Measurements from ENCODE around the gene PRR12.

PRR12 gene

DNA sequence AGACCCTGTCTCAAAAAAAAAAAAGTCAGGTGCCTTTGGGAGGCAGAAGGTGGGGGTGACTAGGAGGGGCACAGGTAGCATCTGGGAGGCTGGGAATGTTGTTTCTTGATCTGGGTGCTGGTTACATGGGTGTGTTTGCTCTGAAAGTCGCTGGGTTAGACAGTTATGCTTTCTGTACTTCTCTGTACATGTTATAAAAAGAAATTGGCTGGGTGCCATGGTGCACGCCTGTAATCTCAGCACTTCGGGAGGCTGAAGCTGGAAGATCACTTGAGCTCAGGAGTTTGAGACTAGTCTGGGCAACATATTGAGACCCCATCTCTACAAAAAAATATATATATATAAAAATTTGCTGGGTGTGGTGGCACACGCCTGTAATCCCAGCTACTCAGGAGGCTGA lies 25.7 kb upstream of the PRR12 start:
- DNase-seq (ENCODE audit: low read depth in 2 of 2) = no peak

DNA sequence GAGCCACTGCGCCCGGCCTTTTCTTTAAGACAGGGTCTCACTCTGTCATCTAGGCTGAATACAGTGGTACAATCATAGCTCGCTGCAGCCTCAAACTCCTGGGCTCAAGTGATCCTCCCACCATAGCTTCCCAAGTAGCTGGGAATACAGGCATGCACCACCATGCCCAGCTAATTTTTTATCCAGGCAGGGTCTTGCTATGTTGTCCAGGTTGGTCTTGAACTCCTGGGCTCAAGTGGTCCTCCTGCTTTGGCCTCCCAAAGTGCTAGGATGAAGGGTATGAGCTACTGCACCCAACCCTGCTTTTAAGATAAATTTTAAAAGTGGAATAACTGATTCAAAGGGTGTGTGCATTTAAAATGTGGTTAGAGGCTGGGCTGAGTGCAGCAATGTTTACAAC lies 24.7 kb upstream of the PRR12 start:
- no peak for DNase-seq (ENCODE audit: low read depth in 2 of 2)

DNA sequence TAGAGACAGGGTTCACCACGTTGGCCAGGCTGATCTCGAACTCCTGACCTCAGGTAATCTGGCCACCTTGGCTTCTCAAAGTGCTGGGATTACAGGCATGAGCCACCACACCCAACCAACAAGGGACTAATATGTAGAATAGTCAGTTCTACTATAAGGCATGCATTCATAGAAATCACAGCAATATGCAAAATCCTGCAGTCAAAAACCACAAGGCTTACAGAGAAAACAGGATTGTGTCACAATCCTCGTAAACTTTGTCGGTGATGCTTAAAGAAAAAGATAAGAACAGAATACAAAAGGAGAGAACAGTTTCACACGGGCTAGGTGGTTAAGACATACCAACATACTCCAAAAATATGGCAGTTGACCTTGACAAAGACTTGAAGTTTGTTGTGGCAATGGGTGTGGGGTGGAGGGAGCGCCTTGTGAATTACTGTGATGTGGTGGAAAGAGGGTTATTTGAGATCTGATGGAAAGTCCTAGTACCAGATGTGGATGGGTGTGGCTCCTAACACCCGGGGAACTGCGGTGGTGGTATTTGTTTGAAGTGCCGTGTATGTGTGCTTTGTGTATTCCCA lies 23.0 kb upstream of the PRR12 start:
- no peak for DNase-seq (ENCODE audit: low read depth in 2 of 2)

DNA sequence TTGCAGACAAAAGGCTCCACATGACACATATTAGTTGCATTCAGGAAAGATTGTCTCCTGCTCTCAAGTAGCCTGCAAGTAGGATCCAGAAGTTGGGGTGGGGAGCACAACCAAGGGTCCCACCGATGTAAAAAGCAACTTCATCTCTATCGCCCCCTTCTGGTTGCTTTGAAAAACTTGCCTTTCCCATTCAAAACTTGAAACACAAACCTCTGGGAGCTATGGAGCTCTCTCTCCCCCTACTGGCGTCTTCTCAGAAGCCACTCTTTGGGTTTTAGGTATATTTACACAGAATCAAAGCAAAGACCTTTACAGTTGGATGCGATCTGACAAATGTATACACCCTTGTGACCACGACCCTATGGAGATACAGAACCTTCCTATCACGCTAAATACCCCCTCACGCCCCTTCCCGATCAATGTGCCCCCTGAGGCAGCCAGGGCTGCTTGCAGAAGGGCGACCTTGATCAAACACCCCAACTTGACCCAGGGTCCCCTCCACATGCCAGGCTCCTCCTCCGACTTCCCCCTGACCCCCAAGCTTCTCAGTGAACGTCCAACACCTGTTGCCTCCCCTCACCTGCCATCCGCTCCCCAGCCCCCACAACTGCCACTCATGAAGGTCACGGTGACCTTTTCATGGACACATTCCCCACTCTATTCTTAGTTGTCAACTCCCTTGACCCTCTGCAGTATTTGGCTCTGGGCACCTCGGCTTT lies 20.7 kb upstream of the PRR12 start:
- peak; percentile 38 to 59 for DNase-seq (ENCODE audit: low read depth in 2 of 2)

DNA sequence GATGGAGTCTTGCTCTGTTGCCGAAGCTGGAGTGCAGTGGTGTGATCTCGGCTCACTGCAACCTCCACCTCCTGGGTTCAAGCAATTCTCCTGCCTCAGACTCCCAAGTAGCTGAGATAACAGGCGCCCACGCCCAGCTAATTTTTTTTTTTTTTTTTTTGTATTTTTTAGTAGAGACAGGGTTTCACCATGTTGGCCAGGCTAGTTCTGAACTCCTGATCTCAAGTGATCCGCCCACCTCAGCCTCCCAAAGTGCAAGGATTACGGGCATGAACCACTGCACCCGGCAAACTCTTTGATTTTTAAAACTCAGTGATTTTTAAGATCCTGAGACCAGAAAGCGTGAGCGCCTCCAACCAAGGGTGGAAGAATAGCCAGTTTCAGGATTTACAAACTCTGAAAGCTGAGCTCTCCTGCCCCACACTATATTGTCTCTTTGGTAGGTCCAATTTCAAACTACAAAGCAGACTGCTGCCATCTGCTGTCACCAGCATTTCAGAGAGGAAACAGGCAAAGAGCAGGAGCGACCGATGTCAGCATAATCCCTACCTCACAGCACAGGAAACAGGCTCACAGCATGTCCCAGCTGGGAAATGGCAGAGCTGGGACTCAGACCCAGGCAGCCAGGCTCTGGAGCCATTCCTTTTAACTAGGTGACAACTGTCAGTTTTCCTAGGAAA lies 19.8 kb upstream of the PRR12 start:
- no peak for DNase-seq (ENCODE audit: low read depth in 2 of 2)

DNA sequence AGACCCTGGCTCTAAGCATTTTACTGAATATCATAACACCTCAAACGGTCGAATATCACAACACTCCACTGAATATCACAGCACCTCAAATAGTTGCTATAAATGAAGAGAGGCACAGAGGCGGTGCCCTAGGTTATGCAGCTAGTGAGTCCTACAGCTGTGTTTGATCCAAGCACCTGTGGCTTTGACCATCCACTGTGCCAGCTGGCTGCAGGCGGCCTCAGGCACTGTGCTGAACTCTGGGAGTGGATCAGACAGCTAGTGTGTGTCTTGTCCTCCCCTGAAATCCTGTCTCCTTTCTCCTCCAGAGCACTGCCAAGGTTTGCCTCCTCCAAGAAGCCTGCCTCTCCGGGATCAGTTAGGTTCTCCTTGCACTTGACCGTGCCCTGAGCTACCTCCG lies 18.0 kb upstream of the PRR12 start:
- DNase-seq (ENCODE audit: low read depth in 2 of 2) = no peak

DNA sequence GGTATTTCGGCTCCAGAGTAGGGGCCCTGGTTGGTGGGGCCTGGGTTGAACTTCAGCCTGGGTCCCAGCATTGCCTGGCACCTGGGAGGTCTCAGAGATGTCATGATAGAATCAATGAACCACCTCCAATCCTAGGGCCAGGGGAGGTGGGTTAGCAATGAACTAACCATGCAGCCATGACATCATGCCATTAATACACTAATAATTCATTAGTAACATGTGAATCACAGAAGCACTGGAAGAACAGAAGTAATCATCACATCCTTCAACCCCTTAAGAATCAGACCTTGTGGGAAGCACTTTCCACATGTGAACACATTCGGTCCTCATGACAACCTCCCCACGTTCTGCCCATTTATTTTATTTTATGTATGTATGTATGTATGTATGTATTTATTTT lies 17.6 kb upstream of the PRR12 start:
- no peak for DNase-seq (ENCODE audit: low read depth in 2 of 2)

DNA sequence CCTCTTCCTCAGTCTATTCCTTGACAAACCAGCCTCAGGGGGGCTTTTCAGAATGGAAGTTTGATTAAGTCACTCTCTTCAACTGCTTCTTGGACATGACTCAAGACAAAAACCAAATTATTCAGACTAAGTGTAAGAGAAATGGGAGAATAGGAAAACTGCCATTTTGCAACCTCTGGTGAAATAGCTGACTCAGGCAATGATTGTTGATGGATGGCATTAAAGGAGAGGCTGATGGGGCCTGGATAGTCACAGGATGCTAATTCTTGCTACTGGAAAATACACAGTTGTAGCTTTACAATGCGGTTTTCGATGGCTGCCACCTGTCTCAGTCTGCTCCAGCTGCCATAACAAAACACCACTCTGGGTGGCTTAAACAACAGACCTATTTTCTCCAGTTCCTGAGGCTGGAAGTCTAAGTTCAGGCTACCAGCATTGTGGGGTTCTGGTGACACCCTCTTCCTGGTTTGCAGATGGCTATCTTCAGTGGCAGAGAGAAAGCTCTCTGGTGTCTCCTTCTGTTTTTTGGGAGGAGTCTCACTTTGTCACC lies 16.7 kb upstream of the PRR12 start:
- no peak for DNase-seq (ENCODE audit: low read depth in 2 of 2)

DNA sequence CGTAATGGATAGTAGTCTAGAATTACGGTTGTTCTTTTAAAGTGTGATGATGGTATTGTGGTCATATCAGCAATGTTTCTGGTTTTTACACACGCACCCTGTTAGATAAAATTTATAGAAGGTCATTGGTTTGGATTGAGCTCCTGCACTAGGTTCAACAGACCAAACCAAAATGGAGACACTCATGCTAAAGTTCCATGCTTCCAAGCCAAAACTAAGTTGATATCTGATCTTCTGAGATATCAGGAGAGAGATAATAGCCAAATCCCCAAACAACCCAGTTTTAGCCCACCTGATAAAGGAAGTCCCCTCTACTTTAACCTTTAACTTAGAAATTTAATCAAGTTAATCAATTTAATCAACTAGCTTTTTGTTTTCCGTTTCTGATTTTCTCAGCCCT lies 11.8 kb upstream of the PRR12 start:
- DNase-seq (ENCODE audit: low read depth in 2 of 2) = no peak

DNA sequence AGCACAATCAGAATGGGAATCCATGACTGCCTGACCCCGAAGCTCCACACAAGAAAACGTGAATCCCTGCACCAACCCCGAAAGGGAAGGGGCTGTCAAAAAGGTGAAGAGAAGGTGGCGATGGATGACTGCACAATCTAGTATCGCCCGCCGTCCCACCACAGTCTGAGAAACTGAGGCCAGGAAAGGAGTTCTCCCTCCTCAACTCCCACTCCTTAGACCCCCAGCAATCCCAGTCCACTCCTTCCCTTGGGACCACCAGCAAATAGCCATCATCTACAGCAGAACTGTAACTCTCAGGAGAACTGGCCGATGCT lies 11.1 kb upstream of the PRR12 start:
- DNase-seq (ENCODE audit: low read depth in 2 of 2) = no peak

DNA sequence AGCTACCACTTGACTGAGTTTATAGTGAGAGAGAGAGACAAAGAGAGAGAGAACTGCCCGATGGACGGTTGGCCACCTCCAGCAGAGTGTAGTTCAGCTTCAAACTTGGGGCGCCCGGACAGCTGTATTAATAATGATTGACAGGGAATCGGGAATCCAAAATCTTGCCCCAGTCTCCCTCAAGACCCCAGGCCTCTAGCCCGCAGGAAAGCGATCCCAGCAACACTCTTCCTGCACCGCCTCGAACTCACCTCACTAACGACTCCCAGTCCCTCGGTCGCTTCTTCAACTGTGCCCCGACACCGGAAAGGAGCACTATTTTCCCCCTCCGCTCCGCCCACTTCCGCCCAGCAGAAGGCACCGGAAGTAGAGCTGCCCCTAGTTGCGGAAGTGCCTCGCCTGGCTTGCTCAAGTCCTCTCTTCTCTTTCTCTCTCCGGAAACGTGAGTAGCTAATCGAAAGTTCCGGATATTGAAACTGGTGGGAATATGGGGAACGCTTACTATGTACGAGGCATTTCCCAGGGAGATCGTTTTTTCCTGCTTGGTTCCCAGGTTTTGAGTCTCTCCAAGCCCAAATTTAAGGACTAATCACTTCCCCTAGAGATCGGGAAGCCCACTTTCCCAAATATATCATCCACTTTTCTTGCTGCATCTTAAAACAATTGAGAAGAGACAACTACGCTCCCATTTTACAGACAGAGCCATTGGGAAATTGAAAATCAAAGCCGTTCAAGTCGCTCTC lies 10.5 kb upstream of the PRR12 start, which contains the start of gene NOSIP:
Gene NOSIP (minus strand): TSS at position 293 of the 743 bp plus-strand sequence. CDS start 19,865 bp downstream, outside the sequence.
- DNase-seq (ENCODE audit: low read depth in 2 of 2) = peak; percentile 95

DNA sequence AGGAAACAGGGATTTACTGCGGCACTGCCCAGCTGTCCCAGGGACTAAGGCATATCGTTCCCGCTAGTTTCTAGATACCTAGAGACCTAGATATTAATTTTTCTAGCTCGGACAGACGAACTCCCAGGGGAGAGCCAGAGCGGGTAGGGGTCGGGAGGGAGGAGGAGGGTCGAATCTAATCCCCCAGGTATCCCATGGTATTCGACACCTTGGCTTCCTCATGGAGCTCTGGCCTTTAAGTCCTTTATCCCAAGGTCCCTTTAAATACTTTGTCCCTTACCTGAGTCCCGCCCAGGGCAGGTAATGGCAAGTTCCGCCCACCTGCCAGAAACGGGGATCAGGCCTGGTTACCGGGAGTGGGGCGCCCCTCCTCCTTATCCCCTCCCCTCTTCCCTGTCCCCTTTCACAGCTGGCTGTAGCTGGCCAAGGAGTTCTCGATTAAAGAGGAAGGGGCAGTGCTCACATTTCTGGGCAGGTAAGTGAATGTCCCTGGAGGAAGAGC lies 9.9 kb upstream of the PRR12 start, which contains the start of gene PRRG2:
Gene PRRG2 (plus strand): TSS at position 310 of the 502 bp plus-strand sequence. CDS start 1,904 bp downstream, outside the sequence.
- DNase-seq (ENCODE audit: low read depth in 2 of 2) = no peak

DNA sequence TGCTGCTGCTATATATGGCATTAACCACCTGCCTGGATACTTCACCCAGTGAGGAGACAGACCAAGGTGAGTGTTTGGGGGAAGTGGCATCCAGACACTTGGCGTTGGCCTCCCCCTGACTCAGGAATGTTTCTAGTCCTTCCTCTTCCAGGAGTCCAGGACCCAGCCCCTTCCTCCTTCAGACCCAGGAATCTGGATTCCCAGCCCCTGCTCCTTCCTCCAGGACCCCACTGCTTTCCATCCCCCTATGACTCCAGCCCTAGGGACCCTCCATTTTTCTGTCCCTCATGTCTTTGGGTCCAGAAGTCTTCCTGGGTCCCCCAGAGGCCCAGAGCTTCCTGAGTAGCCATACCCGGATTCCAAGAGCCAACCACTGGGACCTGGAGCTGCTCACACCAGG lies 7.7 kb upstream of the PRR12 start:
- DNase-seq (ENCODE audit: low read depth in 2 of 2) = no peak

DNA sequence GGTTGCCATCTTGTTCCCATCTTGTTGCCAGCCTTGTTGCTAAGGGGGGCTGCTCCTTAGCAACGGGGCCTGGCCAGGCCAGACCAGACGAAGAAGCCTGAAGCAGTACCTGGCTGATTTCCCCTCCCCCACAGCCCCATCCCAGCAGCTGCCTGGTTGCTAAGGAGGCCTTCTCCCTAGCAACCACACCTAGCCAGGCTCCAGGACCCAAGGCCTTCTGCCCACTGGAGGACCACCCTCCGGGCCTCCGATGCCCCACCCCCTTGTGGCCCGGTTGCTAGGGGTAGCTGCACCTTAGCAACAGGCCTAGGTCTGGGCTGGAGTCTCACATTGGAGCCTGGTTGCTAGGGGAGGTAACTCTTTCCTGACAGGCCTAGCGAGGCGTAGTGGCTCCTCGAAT lies 6.0 kb upstream of the PRR12 start:
- no peak for DNase-seq (ENCODE audit: low read depth in 2 of 2)

DNA sequence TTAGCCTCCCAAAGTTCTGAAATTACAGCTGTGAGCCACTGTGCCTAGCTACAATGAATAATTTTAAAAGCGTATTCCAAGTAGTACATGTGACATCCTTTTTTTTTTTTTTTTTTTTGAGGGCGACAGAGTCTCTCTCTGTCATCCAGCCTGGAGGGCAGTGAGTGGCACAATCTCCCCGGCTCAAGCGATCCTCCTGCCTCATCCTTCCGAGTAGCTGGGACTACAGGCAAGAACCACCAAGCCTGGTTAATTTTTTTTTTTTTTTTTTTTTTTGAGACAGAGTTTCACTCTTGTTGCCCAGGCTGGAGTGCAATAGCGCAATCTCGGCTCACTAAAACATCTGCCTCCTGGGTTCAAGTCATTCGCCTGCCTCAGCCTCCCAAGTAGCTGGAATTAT lies 3.8 kb upstream of the PRR12 start:
- DNase-seq (ENCODE audit: low read depth in 2 of 2) = no peak

DNA sequence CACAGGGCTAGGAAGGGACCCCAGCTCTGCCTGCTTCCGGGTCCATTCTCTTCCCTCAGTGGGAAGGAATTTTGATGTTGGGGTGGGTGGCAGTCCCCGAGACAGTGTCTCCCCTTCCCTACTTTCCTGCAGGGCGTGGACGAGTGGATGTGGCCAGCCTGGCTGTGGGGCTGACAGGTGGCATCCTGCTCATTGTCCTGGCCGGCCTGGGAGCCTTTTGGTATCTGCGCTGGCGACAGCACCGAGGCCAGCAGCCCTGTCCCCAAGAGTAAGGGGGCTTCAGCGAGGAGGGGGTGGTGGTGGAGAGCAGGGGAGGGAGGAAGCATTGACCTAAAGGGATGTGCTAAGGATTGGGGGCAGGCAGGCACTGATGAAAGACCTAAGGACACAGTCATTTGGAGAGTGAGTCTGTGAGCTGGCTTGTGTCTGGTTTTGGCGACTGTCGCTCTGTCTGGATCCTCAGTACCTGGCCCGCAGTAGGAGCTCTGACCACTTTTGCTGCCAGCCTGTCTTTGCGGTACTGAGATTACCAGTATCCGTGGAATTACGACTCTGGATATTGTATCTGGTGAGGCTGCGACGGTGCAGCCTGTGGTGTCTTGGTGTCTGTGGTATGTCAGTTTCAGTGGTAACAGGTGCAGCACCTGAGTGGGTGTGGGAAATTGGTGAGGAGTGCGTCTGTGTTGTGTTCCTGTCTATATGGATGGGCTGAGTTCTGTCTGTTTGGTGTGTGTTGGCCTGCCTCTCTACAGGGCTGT lies 2.4 kb upstream of the PRR12 start:
- DNase-seq (ENCODE audit: low read depth in 2 of 2) = peak in 1 of 2 donors; percentile 38

DNA sequence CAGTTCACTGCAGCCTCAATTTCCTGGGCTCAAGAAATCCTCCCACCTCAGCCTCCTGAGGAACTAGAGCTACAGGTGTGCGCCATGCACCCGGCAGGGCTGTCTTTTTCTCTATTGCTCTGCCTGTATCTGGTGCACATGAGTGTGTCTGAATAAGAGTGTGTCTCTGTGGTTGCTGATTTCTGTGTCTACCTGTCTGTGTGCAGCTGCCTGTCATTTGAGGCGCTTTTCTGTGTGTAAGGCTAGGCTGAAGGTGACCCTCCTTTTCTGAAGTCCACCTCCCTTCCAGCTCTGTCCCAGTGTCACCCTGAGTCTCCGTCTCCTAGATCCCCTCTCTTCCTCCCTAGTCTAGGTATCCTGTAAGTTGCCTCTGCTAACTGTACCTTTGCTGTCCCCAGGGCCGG lies 1.5 kb upstream of the PRR12 start:
- no peak for DNase-seq (ENCODE audit: low read depth in 2 of 2)

DNA sequence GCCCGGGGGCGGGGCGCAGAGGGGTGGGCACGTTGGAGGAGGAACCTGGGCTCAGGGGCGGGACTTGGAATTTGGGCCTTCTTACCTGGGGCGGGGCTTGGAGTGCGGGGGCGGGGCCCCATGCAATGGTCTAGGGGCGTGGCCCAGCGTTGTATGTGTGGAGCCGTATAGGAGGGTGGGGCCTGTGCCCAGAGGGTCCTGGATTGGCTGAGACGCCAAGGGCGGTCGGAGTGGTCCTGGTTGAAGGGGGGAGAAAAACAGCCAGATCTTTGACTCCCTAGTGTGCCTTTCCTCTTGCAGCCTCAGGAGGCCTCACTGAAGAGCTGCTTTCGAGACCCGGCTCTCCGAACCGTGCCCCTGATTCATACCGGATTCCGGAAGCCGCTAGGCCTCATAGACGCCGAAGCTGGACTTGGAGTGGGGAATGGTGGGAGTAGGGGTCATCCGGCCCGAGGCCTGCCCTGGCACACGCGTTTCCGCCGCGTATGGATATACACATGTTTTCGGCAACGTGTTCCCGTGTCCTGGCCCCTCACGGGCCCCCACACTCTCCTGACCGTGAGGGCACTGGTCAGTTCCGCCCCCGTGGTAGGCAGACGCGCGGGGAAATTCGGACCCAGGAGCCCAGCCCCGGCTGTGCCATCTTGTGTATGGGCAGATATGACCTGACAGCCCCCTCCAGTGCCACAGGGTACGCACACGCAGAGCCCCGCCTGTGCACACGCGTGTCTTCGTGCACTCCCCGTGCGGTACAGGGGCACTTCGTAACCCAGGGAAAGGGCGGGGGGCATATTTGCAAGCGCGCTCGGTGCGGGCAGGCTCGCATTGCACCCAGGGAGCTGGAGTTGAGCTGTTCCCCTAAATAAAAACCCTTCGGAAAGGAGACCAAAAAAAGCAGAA lies 661 bp upstream of the PRR12 start:
- DNase-seq (ENCODE audit: low read depth in 2 of 2) = peak; percentile 90 to 93

DNA sequence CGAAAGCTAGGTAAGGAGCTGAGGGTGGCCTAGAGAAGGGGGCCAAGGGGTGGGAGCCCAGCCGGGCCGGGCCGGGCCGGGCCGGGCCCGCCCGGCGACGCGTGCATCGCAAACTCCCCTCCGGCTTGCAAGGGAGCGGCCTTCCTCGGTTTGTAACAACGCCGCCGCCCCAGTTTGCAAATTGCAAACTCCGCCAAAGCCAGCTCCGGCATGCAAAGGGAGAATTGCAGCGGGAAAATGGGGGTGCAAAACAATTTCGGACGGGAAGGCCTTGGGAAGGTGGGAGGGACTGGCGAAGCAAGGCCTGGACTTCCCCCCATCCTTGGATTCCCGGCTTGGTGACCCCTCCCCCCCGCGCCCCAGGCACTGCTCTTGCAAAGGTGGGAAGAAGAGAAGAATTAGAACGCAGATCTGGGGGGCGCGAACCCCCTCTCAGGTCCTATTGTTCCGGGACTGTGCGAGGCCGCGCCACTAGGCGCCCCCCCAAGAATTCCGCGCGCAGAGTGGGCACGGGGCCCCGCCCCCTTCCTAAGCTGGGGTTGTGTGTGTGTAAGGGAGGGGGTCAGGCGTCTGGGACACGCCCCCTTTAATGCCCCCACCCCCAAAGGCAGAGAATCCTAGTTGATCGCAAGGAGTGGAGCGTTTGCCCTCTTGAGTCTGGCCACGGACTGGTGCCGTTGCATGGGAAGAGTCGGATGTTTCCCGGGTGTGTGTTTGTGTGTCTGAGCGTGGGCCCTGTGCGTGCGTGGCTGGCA lies 926 bp downstream of the PRR12 start:
- DNase-seq (ENCODE audit: low read depth in 2 of 2) = peak; percentile 40 to 51

Measured in stimulated activated CD4-positive, alpha-beta T cell treated with anti-CD3 and anti-CD28 coated beads, Interleukin-4, amount 100 ng/mL, for 48 hours (primary cell).